KMS-11 (cell line): ENCODE measurements around the gene VIT.

Source experiments
- H2AFZ ChIP-seq: fragments of 200-600 bp; sonication (generic); 2 replicates; pipeline ENCODE4 v1.6.1; 2016; ENCODE audit warnings: antibody characterized with exemption, mixed run types, low read depth
- H3K27ac ChIP-seq: fragments of 200-600 bp; sonication (generic); 2 replicates; pipeline ENCODE4 v1.6.1; 2016; ENCODE audit warnings: mild to moderate bottlenecking, mixed run types
- H3K27me3 ChIP-seq: fragments of 200-600 bp; sonication (generic); 2 replicates; pipeline ENCODE4 v1.6.1; 2017; ENCODE audit warnings: mild to moderate bottlenecking, low read depth, mixed run types, moderate library complexity; ENCODE audit not compliant: insufficient read depth
- H3K36me3 ChIP-seq: fragments of 200-600 bp; sonication (generic); 2 replicates; pipeline ENCODE4 v1.6.1; 2017; ENCODE audit warnings: mild to moderate bottlenecking, mixed run types; ENCODE audit not compliant: insufficient read depth
- H3K4me1 ChIP-seq: fragments of 200-600 bp; sonication (generic); 2 replicates; pipeline ENCODE4 v1.6.1; 2016; ENCODE audit warnings: mild to moderate bottlenecking, low read depth, mixed run types; ENCODE audit not compliant: poor library complexity, severe bottlenecking
- H3K4me2 ChIP-seq: fragments of 200-600 bp; sonication (generic); 2 replicates; pipeline ENCODE4 v1.7.0; 2016; ENCODE audit warnings: mild to moderate bottlenecking, mixed run types
- H3K4me3 ChIP-seq: fragments of 200-600 bp; sonication (generic); IDR thresholded peaks from 2 replicates; pipeline ENCODE4 v1.6.1; 2017; ENCODE audit warnings: low read depth, low read length, mixed read lengths; ENCODE audit not compliant: insufficient read depth
- H3K79me2 ChIP-seq: fragments of 200-600 bp; sonication (generic); 2 replicates; pipeline ENCODE4 v1.6.1; 2016; ENCODE audit warnings: low read depth, mixed run types; ENCODE audit not compliant: insufficient read depth
- H3K9ac ChIP-seq: fragments of 200-600 bp; sonication (generic); 2 replicates; pipeline ENCODE4 v1.6.1; 2016; ENCODE audit warnings: mild to moderate bottlenecking, mixed run types
- H4K20me1 ChIP-seq: fragments of 200-600 bp; sonication (generic); 2 replicates; pipeline ENCODE4 v1.6.1; 2016; ENCODE audit warnings: mild to moderate bottlenecking, mixed run types; ENCODE audit not compliant: insufficient read depth
- TF ChIP-seq, protein P1 (sequence below): fragments of 200-600 bp; sonication (generic); conservative IDR thresholded peaks from 2 replicates; pipeline ENCODE4 v1.6.1; 2017; ENCODE audit warnings: low read depth, mild to moderate bottlenecking, antibody characterized with exemption, low read length, moderate library complexity, mixed read lengths

The VIT gene

GRCh38 chr2:36695746-36696415 is 626 bp upstream of the VIT start:
- Histone ChIP-seq H3K27me3 (no peaks in the 10 kb centered on the region), H4K20me1 (no peaks in the 10 kb centered on the region), H3K27ac (no peak overlapping the region), H2AFZ (no peak overlapping the region), H3K9ac (no peak overlapping the region), H3K79me2 (no peaks in the 10 kb centered on the region), H3K4me3 (no peak overlapping the region), H3K4me2 (no peak overlapping the region), H3K36me3 (no peaks in the 10 kb centered on the region), H3K4me1 (peaks cover 17% of the 10 kb centered on the region)
- TF ChIP-seq, protein P1, sequence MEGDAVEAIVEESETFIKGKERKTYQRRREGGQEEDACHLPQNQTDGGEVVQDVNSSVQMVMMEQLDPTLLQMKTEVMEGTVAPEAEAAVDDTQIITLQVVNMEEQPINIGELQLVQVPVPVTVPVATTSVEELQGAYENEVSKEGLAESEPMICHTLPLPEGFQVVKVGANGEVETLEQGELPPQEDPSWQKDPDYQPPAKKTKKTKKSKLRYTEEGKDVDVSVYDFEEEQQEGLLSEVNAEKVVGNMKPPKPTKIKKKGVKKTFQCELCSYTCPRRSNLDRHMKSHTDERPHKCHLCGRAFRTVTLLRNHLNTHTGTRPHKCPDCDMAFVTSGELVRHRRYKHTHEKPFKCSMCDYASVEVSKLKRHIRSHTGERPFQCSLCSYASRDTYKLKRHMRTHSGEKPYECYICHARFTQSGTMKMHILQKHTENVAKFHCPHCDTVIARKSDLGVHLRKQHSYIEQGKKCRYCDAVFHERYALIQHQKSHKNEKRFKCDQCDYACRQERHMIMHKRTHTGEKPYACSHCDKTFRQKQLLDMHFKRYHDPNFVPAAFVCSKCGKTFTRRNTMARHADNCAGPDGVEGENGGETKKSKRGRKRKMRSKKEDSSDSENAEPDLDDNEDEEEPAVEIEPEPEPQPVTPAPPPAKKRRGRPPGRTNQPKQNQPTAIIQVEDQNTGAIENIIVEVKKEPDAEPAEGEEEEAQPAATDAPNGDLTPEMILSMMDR: no peak

DNA sequence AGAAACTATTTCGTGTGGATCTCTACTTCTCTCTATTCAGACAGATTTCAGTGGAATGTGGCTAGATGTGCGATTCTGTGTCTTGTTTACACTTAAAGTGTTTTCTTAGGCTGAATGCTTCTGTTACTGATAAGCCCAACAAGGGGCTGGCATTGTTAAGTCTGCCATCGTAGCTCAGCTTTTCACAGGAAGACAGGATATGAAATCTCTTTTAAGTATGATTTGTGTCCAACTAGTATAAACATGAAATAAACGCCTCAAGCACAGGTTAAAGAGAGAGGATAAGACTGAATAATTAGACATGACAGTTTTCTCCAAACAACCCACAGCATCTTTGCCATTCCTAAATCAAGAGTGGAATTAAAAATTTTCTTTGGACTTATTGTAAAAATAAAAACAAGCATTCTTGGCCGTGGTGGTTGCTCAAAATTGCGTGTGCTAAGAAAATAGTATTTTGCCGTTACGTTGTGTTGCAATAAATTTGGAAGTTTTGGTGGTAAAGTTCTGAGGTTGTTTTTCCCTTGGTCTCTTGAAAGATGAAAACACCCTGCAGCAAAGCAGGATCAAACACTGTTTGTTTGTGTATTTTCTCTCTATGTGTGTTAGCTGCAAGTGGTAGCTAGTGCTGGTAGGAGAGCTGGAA is 1.0 kb downstream of the VIT start:
- Histone ChIP-seq H4K20me1 (no peaks in the 10 kb centered on the region), H3K4me1 (peaks cover 17% of the 10 kb centered on the region), H3K79me2 (no peaks in the 10 kb centered on the region), H3K27me3 (no peaks in the 10 kb centered on the region), H3K4me2 (0 out of 2 replicates have a peak overlapping the region, but pooled peaks have one; percentile 15), H3K4me3 (no peak overlapping the region), H3K27ac (no peak overlapping the region), H3K9ac (no peak overlapping the region), H3K36me3 (no peaks in the 10 kb centered on the region), H2AFZ (no peak overlapping the region)
- TF ChIP-seq, protein P1: no peak

- Histone ChIP-seq H3K27ac (no peak overlapping the region), H3K27me3 (no peaks in the 10 kb centered on the region), H3K9ac (no peak overlapping the region), H3K79me2 (no peaks in the 10 kb centered on the region), H3K4me3 (no peak overlapping the region), H3K4me1 (peaks cover 17% of the 10 kb centered on the region), H3K4me2 (no peak overlapping the region), H4K20me1 (no peaks in the 10 kb centered on the region), H3K36me3 (no peaks in the 10 kb centered on the region), H2AFZ (no peak overlapping the region)
- TF ChIP-seq, protein P1: no peak
Observed at GRCh38 chr2:36698993-36699392, 2.5 kb downstream of the VIT start.

GRCh38 chr2:36700311-36700710 is 3.8 kb downstream of the VIT start:
- Histone ChIP-seq H3K9ac (no peak overlapping the region), H3K4me3 (no peak overlapping the region), H3K79me2 (no peaks in the 10 kb centered on the region), H4K20me1 (no peaks in the 10 kb centered on the region), H2AFZ (no peak overlapping the region), H3K27ac (no peak overlapping the region), H3K4me2 (no peak overlapping the region), H3K4me1 (peaks cover 17% of the 10 kb centered on the region), H3K36me3 (no peaks in the 10 kb centered on the region), H3K27me3 (no peaks in the 10 kb centered on the region)
- TF ChIP-seq, protein P1: no peak
